Ishikawa (cell line): ENCODE measurements around the gene SLC35E1.

Experiments used
- CEBPB ChIP-seq: IDR thresholded peaks from 2 replicates; pipeline ENCODE4 v1.6.1; 2012
- CREB1 ChIP-seq: IDR thresholded peaks from 2 replicates; pipeline ENCODE4 v1.6.1; 2012; ENCODE audit warnings: low read depth
- EGR1 ChIP-seq: IDR thresholded peaks from 2 replicates; pipeline ENCODE4 v1.6.1; 2012
- EP300 ChIP-seq: IDR thresholded peaks from 2 replicates; pipeline ENCODE4 v1.6.1; 2012; ENCODE audit warnings: borderline replicate concordance
- FOXM1 ChIP-seq: IDR thresholded peaks from 2 replicates; pipeline ENCODE4 v1.6.1; 2012; ENCODE audit warnings: low read depth, borderline replicate concordance
- NFIC ChIP-seq: IDR thresholded peaks from 2 replicates; pipeline ENCODE4 v1.6.1; 2012
- RAD21 ChIP-seq: IDR thresholded peaks from 2 replicates; pipeline ENCODE4 v1.6.1; 2012; ENCODE audit warnings: low read depth
- TAF1 ChIP-seq: IDR thresholded peaks from 2 replicates; pipeline ENCODE4 v1.6.1; 2012; ENCODE audit warnings: low read depth, mild to moderate bottlenecking
- TCF12 ChIP-seq: IDR thresholded peaks from 2 replicates; pipeline ENCODE4 v1.6.1; 2012; ENCODE audit warnings: low read depth
- TEAD4 ChIP-seq: IDR thresholded peaks from 2 replicates; pipeline ENCODE4 v1.6.1; 2012
- YY1 ChIP-seq: IDR thresholded peaks from 2 replicates; pipeline ENCODE4 v1.6.1; 2012; ENCODE audit warnings: low read depth
- ZBTB7A ChIP-seq: IDR thresholded peaks from 2 replicates; pipeline ENCODE4 v1.6.1; 2012; ENCODE audit warnings: low read depth
- TF ChIP-seq, protein P1 (sequence below): IDR thresholded peaks from 2 replicates; pipeline ENCODE4 v1.6.1; 2012
- TF ChIP-seq, protein P2 (sequence below): IDR thresholded peaks from 2 replicates; pipeline ENCODE4 v1.6.1; 2012; ENCODE audit warnings: low read depth, mild to moderate bottlenecking
- TF ChIP-seq, protein P3 (sequence below): IDR thresholded peaks from 2 replicates; pipeline ENCODE4 v1.6.1; 2012

SLC35E1 gene

DNA sequence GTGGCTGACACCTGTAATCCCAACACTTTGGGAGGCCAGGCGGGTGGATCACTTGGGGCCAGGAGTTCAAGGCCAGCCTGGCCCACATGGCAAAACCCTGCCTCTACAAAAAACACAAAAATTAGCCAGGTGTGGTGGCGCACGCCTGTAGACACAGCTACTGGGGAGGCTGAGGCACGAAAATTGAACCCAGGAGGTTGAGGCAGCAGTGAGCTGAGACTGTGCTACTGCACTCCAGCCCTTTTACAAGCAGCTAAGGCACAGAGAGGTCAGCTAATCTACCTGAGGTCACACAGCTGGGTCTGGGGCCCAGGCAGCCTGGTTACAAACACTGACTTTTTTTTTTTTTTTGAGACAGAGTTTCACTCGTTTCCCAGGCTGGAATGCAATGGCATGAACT lies 28.6 kb upstream of the SLC35E1 start:
- TF ChIP-seq TCF12, result no peak
- no peak for TF ChIP-seq EP300

DNA sequence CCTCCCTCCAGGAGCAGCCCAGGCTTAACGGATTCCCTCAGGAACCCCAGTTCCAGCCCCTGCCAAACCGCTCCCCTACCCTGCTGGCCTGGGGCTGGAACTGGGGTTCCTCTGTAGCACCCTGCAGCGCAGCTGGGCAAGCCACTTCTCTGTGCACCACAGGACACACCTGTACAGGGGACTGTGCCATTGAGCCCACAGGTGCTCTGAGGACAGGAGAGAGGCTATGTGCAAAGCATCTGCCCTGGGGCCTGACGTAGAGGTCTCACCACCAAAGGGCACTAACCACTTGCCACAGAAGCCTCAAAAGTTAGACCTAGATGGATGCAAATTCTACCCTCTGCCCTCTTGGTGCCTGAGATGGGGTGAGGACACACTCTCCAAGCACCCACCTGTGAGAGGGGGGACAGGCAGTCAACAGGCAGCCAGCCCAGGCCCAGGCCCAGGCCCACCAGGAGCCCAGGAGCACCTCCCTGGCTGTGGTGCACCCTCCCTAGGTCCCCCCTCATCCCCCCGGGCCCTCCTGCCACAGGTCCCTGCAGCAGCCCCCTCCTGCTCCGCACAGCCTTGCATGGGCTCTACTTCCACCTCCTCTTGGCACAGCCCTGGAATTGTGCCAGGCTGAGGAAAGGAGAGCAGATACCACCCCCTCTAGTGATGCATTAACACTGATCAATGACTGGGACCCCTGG lies 27.6 kb upstream of the SLC35E1 start:
- TF ChIP-seq TEAD4 (no peak), EGR1 (no peak), ZBTB7A (no peak), TCF12 (no peak), NFIC (no peak), FOXM1 (no peak), CREB1 (no peak), EP300 (no peak), RAD21 (no peak), YY1 (no peak), TAF1 (no peak), CEBPB (no peak)
- TF ChIP-seq, protein P1, sequence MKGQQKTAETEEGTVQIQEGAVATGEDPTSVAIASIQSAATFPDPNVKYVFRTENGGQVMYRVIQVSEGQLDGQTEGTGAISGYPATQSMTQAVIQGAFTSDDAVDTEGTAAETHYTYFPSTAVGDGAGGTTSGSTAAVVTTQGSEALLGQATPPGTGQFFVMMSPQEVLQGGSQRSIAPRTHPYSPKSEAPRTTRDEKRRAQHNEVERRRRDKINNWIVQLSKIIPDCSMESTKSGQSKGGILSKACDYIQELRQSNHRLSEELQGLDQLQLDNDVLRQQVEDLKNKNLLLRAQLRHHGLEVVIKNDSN, result no peak
- TF ChIP-seq, protein P2, sequence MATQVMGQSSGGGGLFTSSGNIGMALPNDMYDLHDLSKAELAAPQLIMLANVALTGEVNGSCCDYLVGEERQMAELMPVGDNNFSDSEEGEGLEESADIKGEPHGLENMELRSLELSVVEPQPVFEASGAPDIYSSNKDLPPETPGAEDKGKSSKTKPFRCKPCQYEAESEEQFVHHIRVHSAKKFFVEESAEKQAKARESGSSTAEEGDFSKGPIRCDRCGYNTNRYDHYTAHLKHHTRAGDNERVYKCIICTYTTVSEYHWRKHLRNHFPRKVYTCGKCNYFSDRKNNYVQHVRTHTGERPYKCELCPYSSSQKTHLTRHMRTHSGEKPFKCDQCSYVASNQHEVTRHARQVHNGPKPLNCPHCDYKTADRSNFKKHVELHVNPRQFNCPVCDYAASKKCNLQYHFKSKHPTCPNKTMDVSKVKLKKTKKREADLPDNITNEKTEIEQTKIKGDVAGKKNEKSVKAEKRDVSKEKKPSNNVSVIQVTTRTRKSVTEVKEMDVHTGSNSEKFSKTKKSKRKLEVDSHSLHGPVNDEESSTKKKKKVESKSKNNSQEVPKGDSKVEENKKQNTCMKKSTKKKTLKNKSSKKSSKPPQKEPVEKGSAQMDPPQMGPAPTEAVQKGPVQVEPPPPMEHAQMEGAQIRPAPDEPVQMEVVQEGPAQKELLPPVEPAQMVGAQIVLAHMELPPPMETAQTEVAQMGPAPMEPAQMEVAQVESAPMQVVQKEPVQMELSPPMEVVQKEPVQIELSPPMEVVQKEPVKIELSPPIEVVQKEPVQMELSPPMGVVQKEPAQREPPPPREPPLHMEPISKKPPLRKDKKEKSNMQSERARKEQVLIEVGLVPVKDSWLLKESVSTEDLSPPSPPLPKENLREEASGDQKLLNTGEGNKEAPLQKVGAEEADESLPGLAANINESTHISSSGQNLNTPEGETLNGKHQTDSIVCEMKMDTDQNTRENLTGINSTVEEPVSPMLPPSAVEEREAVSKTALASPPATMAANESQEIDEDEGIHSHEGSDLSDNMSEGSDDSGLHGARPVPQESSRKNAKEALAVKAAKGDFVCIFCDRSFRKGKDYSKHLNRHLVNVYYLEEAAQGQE, result no peak
- TF ChIP-seq, protein P3, sequence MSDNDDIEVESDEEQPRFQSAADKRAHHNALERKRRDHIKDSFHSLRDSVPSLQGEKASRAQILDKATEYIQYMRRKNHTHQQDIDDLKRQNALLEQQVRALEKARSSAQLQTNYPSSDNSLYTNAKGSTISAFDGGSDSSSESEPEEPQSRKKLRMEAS, result no peak

DNA sequence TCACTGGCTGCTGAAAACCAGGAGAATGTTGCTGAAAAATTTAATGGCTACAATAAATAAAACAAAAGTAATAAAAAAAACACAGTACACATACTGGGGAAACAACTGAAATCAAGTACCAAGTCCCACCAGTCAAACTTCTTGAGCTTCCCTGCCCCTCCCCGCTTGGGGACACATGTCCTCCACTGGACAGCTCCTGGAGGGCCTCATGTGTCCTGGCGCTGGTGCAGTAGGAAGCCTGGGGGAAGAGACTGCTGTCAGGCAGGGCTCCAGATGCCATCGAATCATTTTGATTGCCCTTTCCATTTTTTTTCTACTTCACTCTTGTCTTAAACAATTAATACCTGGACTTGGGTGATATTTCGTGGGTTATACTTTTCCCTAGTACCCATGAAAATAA lies 26.6 kb upstream of the SLC35E1 start:
- TF ChIP-seq, protein P2, result peak; percentile 50
- TF ChIP-seq EGR1, result no peak

DNA sequence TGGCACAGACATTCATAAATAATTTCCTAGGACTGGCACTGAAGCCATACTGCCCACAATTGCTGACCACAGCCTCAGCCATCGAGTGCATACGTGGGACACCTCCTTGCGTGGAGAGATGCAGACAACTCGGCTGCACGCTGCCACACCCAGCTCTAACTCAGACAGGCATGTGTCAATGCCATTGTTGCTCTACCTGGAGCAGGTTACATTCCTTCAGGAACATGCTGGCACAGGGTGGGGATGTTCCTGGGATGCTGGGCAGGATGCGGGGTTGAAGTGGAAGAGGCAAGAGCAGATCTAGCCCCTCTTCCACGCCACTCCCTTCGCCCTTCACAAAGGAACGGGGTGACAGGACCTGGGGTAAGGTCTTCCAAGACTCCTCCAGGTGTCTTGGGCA lies 24.2 kb upstream of the SLC35E1 start:
- no peak for TF ChIP-seq TAF1
- TF ChIP-seq, protein P1, result no peak
- no peak for TF ChIP-seq FOXM1
- TF ChIP-seq, protein P2, result no peak
- TF ChIP-seq, protein P3, result no peak
- no peak for TF ChIP-seq TEAD4
- no peak for TF ChIP-seq RAD21
- no peak for TF ChIP-seq EGR1
- TF ChIP-seq EP300, result no peak
- no peak for TF ChIP-seq CEBPB

DNA sequence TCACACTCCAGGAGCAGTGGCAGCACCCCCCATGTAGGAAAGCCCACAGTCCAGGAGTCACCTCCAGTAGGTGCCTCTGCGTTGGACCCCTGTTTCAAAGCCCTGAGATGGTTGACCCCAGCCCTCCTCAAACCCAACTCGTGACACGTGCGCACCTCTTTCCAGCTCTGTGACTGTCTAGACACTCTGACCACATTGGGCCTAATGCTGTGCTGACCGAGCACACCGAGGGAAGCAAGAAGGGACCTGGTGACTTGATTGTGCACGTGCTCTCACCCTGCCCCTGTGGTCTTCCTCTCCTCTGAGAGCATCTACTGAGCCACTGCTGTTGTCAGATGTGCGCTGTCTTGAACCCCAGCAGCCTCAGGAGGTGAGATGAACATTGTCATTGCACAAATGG lies 22.9 kb upstream of the SLC35E1 start:
- TF ChIP-seq, protein P3, result no peak
- TF ChIP-seq CEBPB (no peak), NFIC (no peak), ZBTB7A (no peak), TEAD4 (no peak), RAD21 (no peak)
- TF ChIP-seq, protein P2, result no peak
